ENCODE results near the gene ZBTB17.
"Not testable (repeated sequence)": the region's sequence is repeated elsewhere in the genome, so short reads cannot be mapped to it uniquely, and the experiment has no call there.

Gene ZBTB17

GRCh38 chr1:15975805-15976680 is at the start of gene ZBTB17:
ZBTB17 (minus strand) TSS chr1:15976101; CDS start chr1:15948495, 27,606 bp downstream.
- peak; percentile 95 for DNase-seq

- no peak for DNase-seq
These were observed 47.3 kb upstream of the ZBTB17 start for GRCh38 chr1:16023050-16023653.

- no peak for DNase-seq
These were observed 46.5 kb upstream of the ZBTB17 start for GRCh38 chr1:16022393-16022792.

- DNase-seq = no peak
These were observed 45.8 kb upstream of the ZBTB17 start, which contains the start of gene CLCNKA for GRCh38 chr1:16021681-16022080. CLCNKA (plus strand) TSS chr1:16022036; CDS start chr1:16022620, 584 bp downstream.

- DNase-seq = not testable (repeated sequence)
These were observed 45.0 kb upstream of the ZBTB17 start for GRCh38 chr1:16020878-16021277.

- DNase-seq = no peak
These were observed 44.4 kb upstream of the ZBTB17 start for GRCh38 chr1:16020325-16020724.

GRCh38 chr1:16019644-16020277 is 43.9 kb upstream of the ZBTB17 start:
- peak; percentile 54 for DNase-seq

GRCh38 chr1:16018749-16019643 is 43.1 kb upstream of the ZBTB17 start:
- no peak for DNase-seq

GRCh38 chr1:16018308-16018707 is 42.4 kb upstream of the ZBTB17 start:
- DNase-seq = no peak

- peak; percentile 92 for DNase-seq
These were observed 41.8 kb upstream of the ZBTB17 start, which contains the start of gene HSPB7 for GRCh38 chr1:16017461-16018303. HSPB7 (minus strand) TSS chr1:16018043; CDS start chr1:16017963, 80 bp downstream.

GRCh38 chr1:16017076-16017460 is 41.2 kb upstream of the ZBTB17 start:
- no peak for DNase-seq

- DNase-seq = no peak
These were observed 40.3 kb upstream of the ZBTB17 start for GRCh38 chr1:16015960-16016901.

- DNase-seq = no peak
These were observed 39.6 kb upstream of the ZBTB17 start for GRCh38 chr1:16015491-16015890.

GRCh38 chr1:16014509-16015482 is 38.9 kb upstream of the ZBTB17 start:
- DNase-seq = peak; percentile 66

GRCh38 chr1:16013908-16014258 is 38.0 kb upstream of the ZBTB17 start:
- DNase-seq = no peak

- peak; percentile 80 for DNase-seq
These were observed 37.5 kb upstream of the ZBTB17 start for GRCh38 chr1:16013220-16013907.

GRCh38 chr1:16012590-16013219 is 36.8 kb upstream of the ZBTB17 start:
- DNase-seq = peak; percentile 80

Measured in right hindlimb (tissue), 1 donor.